Cerebellar nuclear complex (tissue), 1 donor: ENCODE measurements around the gene UBQLN4.
A peak's percentile ranks its signal among the peaks of the same experiment; 100 is the strongest.

Experiments used
- DNase-seq, 2 experiments: peaks; one replicate each; lab custom pipeline; 2025; lab: John Stamatoyannopoulos, UW

UBQLN4 gene

GRCh38 chr1:156014829-156015228, 38.8 kb downstream of the UBQLN4 start:
- DNase-seq: no peak

DNA sequence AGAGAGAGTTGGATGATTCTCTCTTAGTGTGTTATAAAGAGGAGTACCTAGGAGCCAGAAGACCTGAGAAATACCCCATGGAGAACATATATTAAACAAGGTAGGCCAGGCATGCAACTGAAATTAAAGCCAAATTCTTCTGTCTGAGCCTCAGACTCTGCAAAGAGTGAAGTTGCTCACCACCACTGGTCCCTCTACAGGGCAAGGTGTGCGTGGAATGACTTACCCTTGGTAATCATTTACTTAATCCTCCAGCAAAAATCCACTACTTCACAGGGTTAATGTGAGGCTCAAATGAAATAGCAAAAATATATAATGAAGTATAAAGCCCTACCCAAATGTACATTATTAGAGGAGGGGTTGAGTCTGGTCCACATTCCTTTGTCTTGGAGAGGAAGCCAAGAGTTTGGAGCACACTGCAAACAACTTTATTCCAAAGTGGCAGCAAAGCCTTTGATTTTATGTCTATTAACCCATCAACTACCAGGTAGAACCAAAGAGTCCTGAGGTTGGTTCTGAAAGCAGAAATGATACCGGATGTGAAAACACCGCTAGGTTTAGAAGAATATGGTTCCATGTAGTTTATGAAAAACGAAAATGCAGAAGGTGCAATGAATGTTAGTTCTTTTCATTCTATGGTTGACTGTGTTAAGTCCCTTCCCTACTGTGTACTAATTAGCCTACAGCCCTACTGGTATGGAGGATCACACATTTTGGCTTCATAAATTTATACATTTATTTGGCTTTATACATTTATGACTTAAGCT, 41.4 kb downstream of the UBQLN4 start:
- DNase-seq: no peak

DNA sequence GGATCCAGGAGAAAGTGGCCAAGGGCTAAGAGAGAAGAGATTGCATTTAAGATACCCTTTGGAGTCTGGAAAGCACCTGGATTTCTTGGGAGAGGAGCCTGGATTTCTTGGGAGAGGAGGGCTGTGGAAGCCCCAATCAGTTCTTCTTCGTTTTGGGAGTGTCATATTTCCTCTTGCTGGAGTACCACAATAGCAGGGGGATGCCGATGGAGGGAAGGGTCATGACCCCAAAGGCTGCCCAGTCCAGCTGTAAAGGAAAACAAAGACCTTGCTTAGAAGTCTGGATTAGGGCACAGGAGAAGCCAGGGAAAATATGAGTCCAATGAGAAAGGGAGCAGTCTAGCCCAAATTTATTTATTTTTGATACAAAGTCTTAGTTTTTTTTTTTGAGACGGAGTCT, 44.2 kb downstream of the UBQLN4 start:
- no peak for DNase-seq

DNA sequence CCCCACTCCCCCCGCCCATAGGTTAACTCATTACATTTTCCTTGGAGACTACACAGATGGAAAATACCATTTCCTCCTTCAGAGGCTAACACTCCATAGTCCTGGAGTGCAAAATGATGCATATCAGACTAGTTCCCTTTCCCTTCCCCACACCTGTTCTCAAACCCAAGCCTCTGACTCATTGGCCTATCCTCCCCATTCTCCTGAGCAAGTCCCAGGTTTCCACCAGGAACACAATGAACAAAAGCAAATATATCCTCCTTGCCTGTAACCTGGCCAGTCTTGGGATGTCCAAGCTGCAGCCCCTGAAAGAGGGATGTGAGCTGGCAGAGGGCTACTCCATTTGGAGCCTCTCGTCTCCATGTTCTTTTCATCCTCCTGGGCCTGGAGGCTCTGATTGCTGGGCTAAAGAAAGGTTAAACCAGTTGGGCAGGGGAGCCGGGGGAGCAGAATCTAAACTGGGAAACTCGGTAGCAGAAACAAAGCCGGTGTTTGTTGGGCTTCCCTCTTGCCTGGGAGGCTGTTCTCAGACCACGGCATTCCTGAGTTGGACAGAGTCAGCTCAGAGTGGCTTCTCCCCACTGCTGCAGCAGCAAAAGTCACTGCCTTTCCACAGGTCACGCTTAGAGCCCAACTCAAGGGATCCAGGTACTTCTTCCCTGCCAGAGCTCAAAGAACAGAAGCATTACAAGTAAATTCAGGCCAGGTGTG, 46.8 kb downstream of the UBQLN4 start:
- DNase-seq: no peak

DNA sequence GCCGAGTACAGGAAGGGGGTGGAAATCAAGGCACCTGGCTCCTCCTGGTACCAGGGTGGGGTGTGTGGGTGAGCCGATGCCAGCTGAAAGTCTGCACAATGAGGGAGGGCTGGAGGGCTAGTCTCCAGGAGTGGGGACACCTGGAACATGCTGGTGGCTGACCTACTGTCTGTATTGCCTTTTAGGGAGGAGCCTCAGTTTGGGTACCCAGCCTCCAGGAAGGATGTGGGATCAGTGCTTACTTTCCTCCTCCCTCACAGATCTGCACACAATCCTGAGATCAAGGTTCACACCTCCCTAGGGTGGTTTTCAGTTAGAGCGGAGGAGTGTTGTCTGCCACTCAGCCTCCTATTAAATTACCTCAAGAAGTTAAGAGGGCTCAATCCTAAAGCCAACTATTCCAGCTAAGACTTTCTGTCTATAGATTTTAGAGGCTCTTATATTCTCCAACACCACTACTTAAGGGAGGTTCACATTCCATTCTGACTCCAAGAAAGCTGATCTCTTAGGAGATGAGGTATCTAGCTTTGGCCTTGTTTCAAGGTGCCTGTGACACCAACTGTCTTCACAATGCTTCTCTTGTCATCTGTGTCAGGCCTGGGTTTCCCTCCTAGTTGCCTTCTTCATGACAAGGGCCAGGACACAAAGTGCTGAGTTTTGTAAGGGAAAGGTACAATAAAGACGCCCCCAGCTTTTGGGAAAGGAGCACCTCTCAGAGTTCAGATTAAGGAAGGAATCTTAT, 48.6 kb downstream of the UBQLN4 start:
- DNase-seq: no peak

GRCh38 chr1:156003923-156004188, 49.7 kb downstream of the UBQLN4 start:
- no peak for DNase-seq

GRCh38 chr1:156002188-156002911, 51.2 kb downstream of the UBQLN4 start:
- DNase-seq: no peak

DNA sequence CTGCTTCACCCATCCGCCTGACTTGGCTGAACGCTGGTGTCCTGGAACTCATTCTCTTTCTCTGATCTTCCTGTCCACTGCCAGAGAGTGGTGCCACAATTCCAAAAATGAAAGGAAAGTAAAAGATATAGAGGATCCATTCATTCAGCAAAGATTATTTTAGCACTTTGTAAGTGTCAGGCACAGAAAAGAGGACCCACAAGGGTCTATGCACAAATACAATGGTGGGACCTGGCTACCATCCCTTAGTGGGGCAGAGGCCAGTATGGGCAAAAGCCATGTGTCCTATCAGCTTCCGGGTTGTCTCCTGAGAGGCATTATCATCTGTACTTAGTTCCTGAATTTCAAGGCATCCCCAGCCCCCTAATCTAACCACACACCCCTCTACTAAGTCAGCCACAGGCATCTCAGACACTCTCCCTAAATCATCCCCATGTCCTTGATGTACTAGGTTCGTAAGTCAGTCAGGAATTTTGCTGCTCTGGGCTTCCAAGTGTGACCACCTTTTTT, 51.9 kb downstream of the UBQLN4 start:
- DNase-seq: no peak

- no peak for DNase-seq
These were observed 52.5 kb downstream of the UBQLN4 start for GRCh38 chr1:156001021-156001661.

GRCh38 chr1:155999964-156000363, 53.6 kb downstream of the UBQLN4 start:
- DNase-seq: no peak

- no peak for DNase-seq
These were observed 57.4 kb downstream of the UBQLN4 start for GRCh38 chr1:155996166-155996565.

- no peak for DNase-seq
These were observed 60.0 kb downstream of the UBQLN4 start for GRCh38 chr1:155993595-155993994.

GRCh38 chr1:155990005-155990739, 63.4 kb downstream of the UBQLN4 start:
- DNase-seq: no peak

- DNase-seq: peak in 1 of 2 experiments; percentile 80
These were observed 64.2 kb downstream of the UBQLN4 start for GRCh38 chr1:155989242-155990004.
